GM23338 (cell line): ENCODE data around the gene TRIM25.

Source experiments
- CREB1 ChIP-seq: fragments of 250-450 bp; sonication (Bioruptor Pico); IDR thresholded peaks from 2 replicates; pipeline ENCODE4 v1.5.0; 2020; ENCODE audit warnings: low read depth, mild to moderate bottlenecking, moderate library complexity
- CTCF ChIP-seq, 2 experiments: fragments of 200-600 bp in 1 of 2; sonication (generic) in 1 of 2; conservative IDR thresholded peaks; 2 replicates each; pipeline versions ENCODE4 v1.5.1 to v1.6.1; 2016 to 2017; ENCODE audit warnings: antibody characterized with exemption in 2 of 2, low read depth in 2 of 2, mild to moderate bottlenecking in 2 of 2, moderate library complexity in 1 of 2
- EZH2 ChIP-seq: fragments of 200-600 bp; sonication (generic); IDR thresholded peaks from one replicate; pipeline ENCODE4 v1.8.0; 2017; ENCODE audit warnings: antibody characterized with exemption, mild to moderate bottlenecking, low read depth; ENCODE audit not compliant: unreplicated experiment
- JUNB ChIP-seq: IDR thresholded peaks from one replicate; pipeline ENCODE4 v1.6.1; 2016; ENCODE audit warnings: antibody characterized with exemption; ENCODE audit not compliant: unreplicated experiment
- POLR2AphosphoS5 ChIP-seq: IDR thresholded peaks from 2 replicates; pipeline ENCODE4 v1.6.1; 2016; ENCODE audit warnings: antibody characterized with exemption, low read depth
- REST ChIP-seq: IDR thresholded peaks from one replicate; pipeline ENCODE4 v1.6.1; 2018; ENCODE audit warnings: antibody characterized with exemption; ENCODE audit not compliant: unreplicated experiment

GRCh38 chr17:56933151-56933745 is 19.4 kb upstream of the TRIM25 start:
- TF ChIP-seq POLR2AphosphoS5, result no peak
- TF ChIP-seq CTCF (conservative IDR thresholded peaks at IDR 0.05; ENCODE audit: low read depth in 2 of 2), result no peak
- no peak for TF ChIP-seq CREB1
- TF ChIP-seq EZH2, result no peak
- no peak for TF ChIP-seq REST
- no peak for TF ChIP-seq JUNB
